Esophagus (tissue), 2 donors: Measurements from ENCODE around the gene NCAPD2. TPM values are rescaled to one million over a fixed set of nuclear protein-coding genes. Genes with fewer than 3 reads are reported as not detected.

ENCODE experiments used
- H3K27ac ChIP-seq, 2 donors: one replicate each; pipeline ENCODE4 v1.5.1; 2013; ENCODE audit warnings: low read depth in 2 of 2, mild to moderate bottlenecking in 2 of 2, inconsistent platforms in 1 of 2, low read length in 1 of 2, moderate library complexity in 1 of 2
- H3K27me3 ChIP-seq, 2 donors: one replicate each; pipeline ENCODE4 v1.6.1; 2013; ENCODE audit warnings: low read length in 2 of 2, control low read depth in 1 of 2, mild to moderate bottlenecking in 1 of 2; ENCODE audit not compliant: insufficient read depth in 2 of 2, control insufficient read depth in 1 of 2
- H3K36me3 ChIP-seq, 2 donors: one replicate each; pipeline ENCODE4 v1.6.1; 2013; ENCODE audit warnings: low read length in 1 of 2; ENCODE audit not compliant: control insufficient read depth in 2 of 2, insufficient read depth in 2 of 2
- H3K4me1 ChIP-seq, 2 donors: one replicate each; pipeline ENCODE4 v1.6.1; 2013; ENCODE audit warnings: low read length in 1 of 2; ENCODE audit not compliant: control insufficient read depth in 2 of 2, insufficient read depth in 2 of 2
- H3K4me3 ChIP-seq, 2 donors: one replicate each; pipeline ENCODE4 v1.5.1; 2013; ENCODE audit warnings: low read length in 2 of 2, mild to moderate bottlenecking in 2 of 2, low read depth in 1 of 2, moderate library complexity in 1 of 2
- H3K9me3 ChIP-seq, 2 donors: one replicate each; pipeline ENCODE4 v1.6.1; 2013; ENCODE audit warnings: mild to moderate bottlenecking in 2 of 2, low read depth in 1 of 2, low read length in 1 of 2, moderate library complexity in 1 of 2; ENCODE audit not compliant: control insufficient read depth in 2 of 2, insufficient read depth in 1 of 2
- WGBS, 2 donors: extraction: QIAGEN DNeasy Blood & Tissue Kit; methylation state at CpG; one replicate each; pipeline ENCODE4 v1.1.7; 2013; 5-methylcytosine and 5-hydroxymethylcytosine counted together
- polyA plus RNA-seq, 2 donors: library from polyadenylated mRNA; stranded (reverse); fragments of 200-250 nt; gene quantifications; one replicate each; pipeline ENCODE4 v1.2.3, GENCODE V29; 2013
- donor health status: healthy with polysubstance abuse.
- donor health status: Bipolar disorder and iron deficiency.

Gene NCAPD2
- polyA plus RNA-seq, 2 donors = 10.2 to 13.7 TPM

DNA sequence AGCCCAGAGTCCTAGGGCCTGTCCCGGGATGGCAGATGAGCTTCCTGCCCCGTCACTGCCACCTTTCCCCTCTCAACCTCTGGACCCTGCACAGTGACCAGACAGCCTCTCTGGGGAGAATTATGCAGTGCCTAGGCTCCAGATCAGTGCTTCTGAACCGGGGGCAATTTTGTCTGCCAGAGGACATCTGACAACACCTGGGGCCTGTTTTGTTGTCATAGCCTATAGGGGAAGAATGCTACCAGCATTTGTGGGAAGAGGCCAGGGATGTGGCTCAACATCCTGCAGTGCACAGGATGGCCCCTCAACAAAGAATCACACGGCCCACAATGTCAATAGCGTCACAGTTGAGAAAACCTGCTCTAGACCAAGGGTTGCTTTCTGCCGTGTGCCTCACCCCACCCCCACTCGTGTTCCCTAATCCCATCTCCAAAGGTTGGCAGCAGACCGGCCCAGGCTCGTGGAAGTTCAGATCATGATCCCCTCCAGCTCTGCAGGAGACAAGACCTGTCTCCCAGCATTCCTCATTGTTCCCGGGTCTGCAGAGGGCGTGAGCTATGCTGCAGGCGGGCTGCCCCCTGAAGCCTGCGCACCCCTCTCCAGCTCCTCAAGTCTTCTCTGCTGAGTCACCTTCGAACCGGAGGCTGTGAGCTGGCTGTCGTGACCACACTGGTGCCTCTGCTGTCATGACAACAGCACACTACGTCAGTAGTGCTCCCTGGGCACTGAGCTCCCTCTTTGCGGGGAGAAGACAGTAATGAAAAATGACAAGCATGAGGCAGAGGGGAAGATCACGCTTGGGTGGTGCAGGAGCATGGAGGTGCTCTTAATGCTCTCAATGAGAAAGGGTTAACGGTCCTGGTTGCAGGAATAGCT lies 38.4 kb downstream of the NCAPD2 start:
- peaks cover 5 to 25% of the 10 kb centered on the region in 2 donors for H3K4me1 ChIP-seq
- peak overlapping the region; percentile 99 for H3K27ac ChIP-seq
- WGBS, 2 donors = 15 to 20% methylated on average over 20 of the region's 20 CpGs
- H3K9me3 ChIP-seq = no peaks in the 10 kb centered on the region
- no peaks in the 10 kb centered on the region for H3K27me3 ChIP-seq
- H3K36me3 ChIP-seq = peaks cover 18 to 38% of the 10 kb centered on the region in 2 donors
- H3K4me3 ChIP-seq = peak overlapping the region in 1 of 2 donors; percentile 89

DNA sequence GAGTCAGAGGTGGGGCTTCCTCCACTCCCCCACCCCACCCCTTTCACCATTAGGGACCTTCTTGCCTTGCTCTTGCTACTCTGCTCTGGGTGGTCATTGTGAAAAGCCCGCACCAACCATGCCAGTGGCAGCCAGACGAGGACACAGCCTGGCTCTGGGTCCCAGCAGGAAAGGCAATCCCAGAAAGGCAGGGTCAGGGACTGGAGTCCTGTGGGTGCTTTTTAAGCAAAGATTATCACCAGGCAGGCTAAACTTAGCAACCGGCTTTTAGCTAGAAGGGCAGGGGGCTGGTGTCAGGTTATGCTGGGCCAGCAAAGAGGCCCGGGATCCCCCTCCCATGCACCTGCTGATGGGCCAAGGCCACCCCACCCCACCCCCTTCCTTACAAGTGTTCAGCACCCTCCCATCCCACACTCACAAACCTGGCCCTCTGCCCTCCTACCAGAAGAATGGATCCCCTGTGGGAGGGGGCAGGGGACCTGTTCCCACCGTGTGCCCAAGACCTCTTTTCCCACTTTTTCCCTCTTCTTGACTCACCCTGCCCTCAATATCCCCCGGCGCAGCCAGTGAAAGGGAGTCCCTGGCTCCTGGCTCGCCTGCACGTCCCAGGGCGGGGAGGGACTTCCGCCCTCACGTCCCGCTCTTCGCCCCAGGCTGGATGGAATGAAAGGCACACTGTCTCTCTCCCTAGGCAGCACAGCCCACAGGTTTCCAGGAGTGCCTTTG lies 39.2 kb downstream of the NCAPD2 start:
- H3K27ac ChIP-seq = peak overlapping the region; percentile 99
- H3K27me3 ChIP-seq = no peaks in the 10 kb centered on the region
- peak overlapping the region; percentile 89 to 98 for H3K4me3 ChIP-seq
- 2% methylated on average over 12 to 14 of the region's 14 CpGs for WGBS, 2 donors
- peaks cover 18 to 42% of the 10 kb centered on the region in 2 donors for H3K36me3 ChIP-seq
- no peaks in the 10 kb centered on the region for H3K9me3 ChIP-seq
- peaks cover 5 to 26% of the 10 kb centered on the region in 2 donors for H3K4me1 ChIP-seq

DNA sequence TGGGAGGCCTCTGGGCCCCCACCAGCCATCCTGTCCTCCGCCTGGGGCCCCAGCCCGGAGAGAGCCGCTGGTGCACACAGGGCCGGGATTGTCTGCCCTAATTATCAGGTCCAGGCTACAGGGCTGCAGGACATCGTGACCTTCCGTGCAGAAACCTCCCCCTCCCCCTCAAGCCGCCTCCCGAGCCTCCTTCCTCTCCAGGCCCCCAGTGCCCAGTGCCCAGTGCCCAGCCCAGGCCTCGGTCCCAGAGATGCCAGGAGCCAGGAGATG lies 39.7 kb downstream of the NCAPD2 start:
- no peaks in the 10 kb centered on the region for H3K9me3 ChIP-seq
- peak overlapping the region; percentile 99 for H3K27ac ChIP-seq
- H3K4me1 ChIP-seq = peaks cover 5 to 29% of the 10 kb centered on the region in 2 donors
- H3K4me3 ChIP-seq = peak overlapping the region; percentile 89 to 98
- WGBS, 2 donors = 0 to 1% methylated on average over 9 of the region's 9 CpGs
- no peaks in the 10 kb centered on the region for H3K27me3 ChIP-seq
- H3K36me3 ChIP-seq = peaks cover 19 to 42% of the 10 kb centered on the region in 2 donors

DNA sequence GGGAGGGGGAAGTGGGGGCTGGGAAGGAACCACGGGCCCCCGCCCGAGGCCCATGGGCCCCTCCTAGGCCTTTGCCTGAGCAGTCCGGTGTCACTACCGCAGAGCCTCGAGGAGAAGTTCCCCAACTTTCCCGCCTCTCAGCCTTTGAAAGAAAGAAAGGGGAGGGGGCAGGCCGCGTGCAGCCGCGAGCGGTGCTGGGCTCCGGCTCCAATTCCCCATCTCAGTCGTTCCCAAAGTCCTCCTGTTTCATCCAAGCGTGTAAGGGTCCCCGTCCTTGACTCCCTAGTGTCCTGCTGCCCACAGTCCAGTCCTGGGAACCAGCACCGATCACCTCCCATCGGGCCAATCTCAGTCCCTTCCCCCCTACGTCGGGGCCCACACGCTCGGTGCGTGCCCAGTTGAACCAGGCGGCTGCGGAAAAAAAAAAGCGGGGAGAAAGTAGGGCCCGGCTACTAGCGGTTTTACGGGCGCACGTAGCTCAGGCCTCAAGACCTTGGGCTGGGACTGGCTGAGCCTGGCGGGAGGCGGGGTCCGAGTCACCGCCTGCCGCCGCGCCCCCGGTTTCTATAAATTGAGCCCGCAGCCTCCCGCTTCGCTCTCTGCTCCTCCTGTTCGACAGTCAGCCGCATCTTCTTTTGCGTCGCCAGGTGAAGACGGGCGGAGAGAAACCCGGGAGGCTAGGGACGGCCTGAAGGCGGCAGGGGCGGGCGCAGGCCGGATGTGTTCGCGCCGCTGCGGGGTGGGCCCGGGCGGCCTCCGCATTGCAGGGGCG lies 40.2 kb downstream of the NCAPD2 start, which contains the start of gene GAPDH:
Gene GAPDH, plus strand, starts transcription at position 595 of the 772 bp plus-strand sequence. CDS start 316 bp downstream, outside the sequence.
- Histone ChIP-seq H3K27ac (peak within 1 kb of the TSS; percentile 99), H3K36me3 (peaks cover 14 to 39% of the 10 kb centered on the region in 2 donors), H3K9me3 (no peaks in the 10 kb centered on the region), H3K4me1 (peaks cover 5 to 29% of the 10 kb centered on the region in 2 donors), H3K27me3 (no peaks in the 10 kb centered on the region), H3K4me3 (peak within 1 kb of the TSS; percentile 89 to 98)
- 0% methylated on average over 59 to 62 of the region's 62 CpGs for WGBS, 2 donors

DNA sequence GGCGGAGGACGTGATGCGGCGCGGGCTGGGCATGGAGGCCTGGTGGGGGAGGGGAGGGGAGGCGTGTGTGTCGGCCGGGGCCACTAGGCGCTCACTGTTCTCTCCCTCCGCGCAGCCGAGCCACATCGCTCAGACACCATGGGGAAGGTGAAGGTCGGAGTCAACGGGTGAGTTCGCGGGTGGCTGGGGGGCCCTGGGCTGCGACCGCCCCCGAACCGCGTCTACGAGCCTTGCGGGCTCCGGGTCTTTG lies 40.7 kb downstream of the NCAPD2 start:
- WGBS, 2 donors = 0% methylated on average over 24 to 25 of the region's 25 CpGs
- Histone ChIP-seq H3K9me3 (no peaks in the 10 kb centered on the region), H3K36me3 (peaks cover 9 to 35% of the 10 kb centered on the region in 2 donors), H3K4me3 (peak overlapping the region; percentile 89 to 98), H3K4me1 (peaks cover 5 to 29% of the 10 kb centered on the region in 2 donors), H3K27me3 (no peaks in the 10 kb centered on the region), H3K27ac (peak overlapping the region; percentile 99)

DNA sequence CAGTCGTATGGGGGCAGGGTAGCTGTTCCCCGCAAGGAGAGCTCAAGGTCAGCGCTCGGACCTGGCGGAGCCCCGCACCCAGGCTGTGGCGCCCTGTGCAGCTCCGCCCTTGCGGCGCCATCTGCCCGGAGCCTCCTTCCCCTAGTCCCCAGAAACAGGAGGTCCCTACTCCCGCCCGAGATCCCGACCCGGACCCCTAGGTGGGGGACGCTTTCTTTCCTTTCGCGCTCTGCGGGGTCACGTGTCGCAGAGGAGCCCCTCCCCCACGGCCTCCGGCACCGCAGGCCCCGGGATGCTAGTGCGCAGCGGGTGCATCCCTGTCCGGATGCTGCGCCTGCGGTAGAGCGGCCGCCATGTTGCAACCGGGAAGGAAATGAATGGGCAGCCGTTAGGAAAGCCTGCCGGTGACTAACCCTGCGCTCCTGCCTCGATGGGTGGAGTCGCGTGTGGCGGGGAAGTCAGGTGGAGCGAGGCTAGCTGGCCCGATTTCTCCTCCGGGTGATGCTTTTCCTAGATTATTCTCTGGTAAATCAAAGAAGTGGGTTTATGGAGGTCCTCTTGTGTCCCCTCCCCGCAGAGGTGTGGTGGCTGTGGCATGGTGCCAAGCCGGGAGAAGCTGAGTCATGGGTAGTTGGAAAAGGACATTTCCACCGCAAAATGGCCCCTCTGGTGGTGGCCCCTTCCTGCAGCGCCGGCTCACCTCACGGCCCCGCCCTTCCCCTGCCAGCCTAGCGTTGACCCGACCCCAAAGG lies 41.2 kb downstream of the NCAPD2 start:
- H3K4me1 ChIP-seq = peaks cover 5 to 34% of the 10 kb centered on the region in 2 donors

DNA sequence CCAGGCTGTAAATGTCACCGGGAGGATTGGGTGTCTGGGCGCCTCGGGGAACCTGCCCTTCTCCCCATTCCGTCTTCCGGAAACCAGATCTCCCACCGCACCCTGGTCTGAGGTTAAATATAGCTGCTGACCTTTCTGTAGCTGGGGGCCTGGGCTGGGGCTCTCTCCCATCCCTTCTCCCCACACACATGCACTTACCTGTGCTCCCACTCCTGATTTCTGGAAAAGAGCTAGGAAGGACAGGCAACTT lies 41.7 kb downstream of the NCAPD2 start:
- Histone ChIP-seq H3K4me3 (peak overlapping the region; percentile 89 to 98), H3K27ac (peak overlapping the region; percentile 99), H3K27me3 (no peaks in the 10 kb centered on the region), H3K4me1 (peaks cover 5 to 37% of the 10 kb centered on the region in 2 donors), H3K36me3 (peaks cover 8 to 30% of the 10 kb centered on the region in 2 donors), H3K9me3 (no peaks in the 10 kb centered on the region)
- 1 to 7% methylated on average over 6 of the region's 6 CpGs for WGBS, 2 donors

More for the DNA sequence above, 41.2 kb downstream of the NCAPD2 start:
- no peaks in the 10 kb centered on the region for H3K27me3 ChIP-seq
- H3K36me3 ChIP-seq = peaks cover 8 to 31% of the 10 kb centered on the region in 2 donors
- H3K9me3 ChIP-seq = no peaks in the 10 kb centered on the region
- peak overlapping the region; percentile 99 for H3K27ac ChIP-seq
- peak overlapping the region; percentile 89 to 98 for H3K4me3 ChIP-seq
- 0 to 1% methylated on average over 49 to 52 of the region's 52 CpGs for WGBS, 2 donors

DNA sequence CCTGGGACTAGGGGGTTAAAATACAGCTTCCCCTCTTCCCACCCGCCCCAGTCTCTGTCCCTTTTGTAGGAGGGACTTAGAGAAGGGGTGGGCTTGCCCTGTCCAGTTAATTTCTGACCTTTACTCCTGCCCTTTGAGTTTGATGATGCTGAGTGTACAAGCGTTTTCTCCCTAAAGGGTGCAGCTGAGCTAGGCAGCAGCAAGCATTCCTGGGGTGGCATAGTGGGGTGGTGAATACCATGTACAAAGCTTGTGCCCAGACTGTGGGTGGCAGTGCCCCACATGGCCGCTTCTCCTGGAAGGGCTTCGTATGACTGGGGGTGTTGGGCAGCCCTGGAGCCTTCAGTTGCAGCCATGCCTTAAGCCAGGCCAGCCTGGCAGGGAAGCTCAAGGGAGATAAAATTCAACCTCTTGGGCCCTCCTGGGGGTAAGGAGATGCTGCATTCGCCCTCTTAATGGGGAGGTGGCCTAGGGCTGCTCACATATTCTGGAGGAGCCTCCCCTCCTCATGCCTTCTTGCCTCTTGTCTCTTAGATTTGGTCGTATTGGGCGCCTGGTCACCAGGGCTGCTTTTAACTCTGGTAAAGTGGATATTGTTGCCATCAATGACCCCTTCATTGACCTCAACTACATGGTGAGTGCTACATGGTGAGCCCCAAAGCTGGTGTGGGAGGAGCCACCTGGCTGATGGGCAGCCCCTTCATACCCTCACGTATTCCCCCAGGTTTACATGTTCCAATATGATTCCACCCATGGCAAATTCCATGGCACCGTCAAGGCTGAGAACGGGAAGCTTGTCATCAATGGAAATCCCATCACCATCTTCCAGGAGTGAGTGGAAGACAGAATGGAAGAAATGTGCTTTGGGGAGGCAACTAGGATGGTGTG lies 42.3 kb downstream of the NCAPD2 start:
- Histone ChIP-seq H3K4me3 (peak overlapping the region; percentile 89 to 98), H3K27ac (peak overlapping the region; percentile 99), H3K4me1 (peaks cover 5 to 37% of the 10 kb centered on the region in 2 donors), H3K27me3 (no peaks in the 10 kb centered on the region), H3K9me3 (no peaks in the 10 kb centered on the region), H3K36me3 (peaks cover 8 to 30% of the 10 kb centered on the region in 2 donors)
- WGBS, 2 donors = 29 to 46% methylated on average over 10 of the region's 10 CpGs
